Transverse colon (tissue), 4 donors: ENCODE measurements around the gene DDX1. TPM values are rescaled to one million over a fixed set of nuclear protein-coding genes. Genes with fewer than 3 reads are reported as not detected.
"Not testable (repeated sequence)": the region's sequence is repeated elsewhere in the genome, so short reads cannot be mapped to it uniquely, and the experiment has no call there.

ENCODE experiments used
- DNase-seq: peaks from one replicate; pipeline ENCODE4 v3.0.0-alpha.2; 2019
- H3K27ac ChIP-seq, 4 donors: fragments of 200-600 bp; sonication (generic); 2 replicates each; pipeline ENCODE4 v1.5.1; 2016 to 2018; ENCODE audit warnings: inconsistent platforms in 4 of 4
- H3K27me3 ChIP-seq: fragments of 200-600 bp; sonication (generic); 2 replicates; pipeline ENCODE4 v1.5.1; 2017; ENCODE audit warnings: inconsistent platforms
- H3K36me3 ChIP-seq, 4 donors: fragments of 200-600 bp; sonication (generic); 2 replicates each; pipeline ENCODE4 v1.5.1; 2017 to 2019; ENCODE audit warnings: inconsistent platforms in 4 of 4
- H3K4me1 ChIP-seq, 4 donors: fragments of 200-600 bp; sonication (generic); 2 replicates each; pipeline ENCODE4 v1.5.1; 2017 to 2020; ENCODE audit warnings: inconsistent platforms in 4 of 4
- H3K4me3 ChIP-seq, 4 donors: fragments of 200-600 bp; sonication (generic); 1 replicate in 1 of 4; 2 replicates in 3 of 4; pipeline versions ENCODE4 v1.5.1 to v1.6.1; 2017 to 2019; ENCODE audit warnings: inconsistent platforms in 4 of 4
- H3K9me3 ChIP-seq, 2 donors: fragments of 200-600 bp; sonication (generic); 2 replicates each; pipeline ENCODE4 v1.5.1; 2017 to 2019; ENCODE audit warnings: inconsistent platforms in 2 of 2
- EP300 ChIP-seq: sonication (generic); formaldehyde crosslinking; IDR thresholded peaks from one replicate; pipeline ENCODE4 v1.6.1; 2017; ENCODE audit warnings: antibody characterized with exemption, low read depth
- POLR2A ChIP-seq: fragments of 450-650 bp; IDR thresholded peaks from one replicate; pipeline ENCODE4 v1.6.1; 2016; ENCODE audit warnings: antibody characterized with exemption, mild to moderate bottlenecking, moderate library complexity
- POLR2AphosphoS5 ChIP-seq, 3 donors: sonication (generic); formaldehyde crosslinking; IDR thresholded peaks; one replicate each; pipeline ENCODE4 v1.6.1; 2016; ENCODE audit warnings: antibody characterized with exemption in 3 of 3
- WGBS, 2 donors: methylation state at CpG; one replicate each; pipeline ENCODE4 v1.1.5; 2018; ENCODE audit warnings: low coverage in 1 of 2; 5-methylcytosine and 5-hydroxymethylcytosine counted together
- in situ Hi-C, 4 donors: fragments of 200-750 bp; cut with MboI; loops; one replicate each; pipeline versions ENCODE4 v1.15.0 to v1.15.1; 2017; ENCODE audit warnings: low sequenced_read_pairs in 3 of 4, low pct_ligation_motif_present in 1 of 4, low pct_unique_long_range_greater_than_20kb in 1 of 4
- intact Hi-C: fragments of 100-400 bp; cut with DNase I; formaldehyde crosslinking; loops from one replicate; pipeline ENCODE4 v1.15.1; 2023; ENCODE audit warnings: low total_unique reads
- total RNA-seq, 4 donors: library from RNA; depleted of rRNA; stranded (reverse); fragments of >200 nt; gene quantifications; one replicate each; pipeline ENCODE4 v1.1.0, GENCODE V29; 2016
- TF ChIP-seq, protein P1 (sequence below), 5 experiments: fragments of 200-600 bp in 3 of 5; fragments of 450-650 bp in 2 of 5; sonication (generic) in 3 of 5; IDR thresholded peaks; 1 replicate in 2 of 5; 2 replicates in 3 of 5; pipeline ENCODE4 v1.5.1; 2016 to 2017; ENCODE audit warnings: antibody characterized with exemption in 5 of 5, inconsistent platforms in 3 of 5, mild to moderate bottlenecking in 2 of 5, moderate library complexity in 1 of 5

Gene DDX1
- total RNA-seq, 4 donors from 2014 or later = 18.3 to 61.1 (median 49.9) TPM

GRCh38 chr2:15619510-15619909 lies 27.8 kb downstream of the DDX1 start:
- intact Hi-C loops = no loop called here
- TF ChIP-seq EP300 (no peak), POLR2AphosphoS5 (IDR thresholded peaks at IDR 0.05) (no peak), POLR2A (no peak)
- TF ChIP-seq, protein P1, sequence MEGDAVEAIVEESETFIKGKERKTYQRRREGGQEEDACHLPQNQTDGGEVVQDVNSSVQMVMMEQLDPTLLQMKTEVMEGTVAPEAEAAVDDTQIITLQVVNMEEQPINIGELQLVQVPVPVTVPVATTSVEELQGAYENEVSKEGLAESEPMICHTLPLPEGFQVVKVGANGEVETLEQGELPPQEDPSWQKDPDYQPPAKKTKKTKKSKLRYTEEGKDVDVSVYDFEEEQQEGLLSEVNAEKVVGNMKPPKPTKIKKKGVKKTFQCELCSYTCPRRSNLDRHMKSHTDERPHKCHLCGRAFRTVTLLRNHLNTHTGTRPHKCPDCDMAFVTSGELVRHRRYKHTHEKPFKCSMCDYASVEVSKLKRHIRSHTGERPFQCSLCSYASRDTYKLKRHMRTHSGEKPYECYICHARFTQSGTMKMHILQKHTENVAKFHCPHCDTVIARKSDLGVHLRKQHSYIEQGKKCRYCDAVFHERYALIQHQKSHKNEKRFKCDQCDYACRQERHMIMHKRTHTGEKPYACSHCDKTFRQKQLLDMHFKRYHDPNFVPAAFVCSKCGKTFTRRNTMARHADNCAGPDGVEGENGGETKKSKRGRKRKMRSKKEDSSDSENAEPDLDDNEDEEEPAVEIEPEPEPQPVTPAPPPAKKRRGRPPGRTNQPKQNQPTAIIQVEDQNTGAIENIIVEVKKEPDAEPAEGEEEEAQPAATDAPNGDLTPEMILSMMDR (IDR thresholded peaks at IDR 0.05) = no peak
- WGBS, 2 donors = 73 to 75% methylated on average over 5 of the region's 5 CpGs
- peaks cover 0 to 77% (median 26%) of the 10 kb centered on the region in 4 donors for H3K36me3 ChIP-seq
- H3K9me3 ChIP-seq = no peaks in the 10 kb centered on the region
- DNase-seq = no peak
- H3K4me3 ChIP-seq = no peak overlapping the region
- H3K27ac ChIP-seq = no peak overlapping the region
- H3K4me1 ChIP-seq = no peaks in the 10 kb centered on the region
- H3K27me3 ChIP-seq = no peaks in the 10 kb centered on the region
- in situ Hi-C loops = no loop called here

GRCh38 chr2:15619938-15620337 lies 28.3 kb downstream of the DDX1 start:
- H3K36me3 ChIP-seq = peaks cover 0 to 82% (median 28%) of the 10 kb centered on the region in 4 donors
- H3K9me3 ChIP-seq = no peaks in the 10 kb centered on the region
- no peak for TF ChIP-seq POLR2AphosphoS5 (IDR thresholded peaks at IDR 0.05)
- TF ChIP-seq, protein P1 (IDR thresholded peaks at IDR 0.05) = no peak
- TF ChIP-seq EP300 = no peak
- TF ChIP-seq POLR2A = no peak
- H3K4me1 ChIP-seq = no peaks in the 10 kb centered on the region
- H3K27ac ChIP-seq = no peak overlapping the region
- intact Hi-C loops = no loop called here
- H3K27me3 ChIP-seq = no peaks in the 10 kb centered on the region
- no peak for DNase-seq
- no peak overlapping the region for H3K4me3 ChIP-seq
- in situ Hi-C loops = no loop called here
- 93 to 98% methylated on average over 4 of the region's 4 CpGs for WGBS, 2 donors

- TF ChIP-seq POLR2A (no peak), EP300 (no peak), POLR2AphosphoS5 (IDR thresholded peaks at IDR 0.05) (no peak)
- TF ChIP-seq, protein P1 (IDR thresholded peaks at IDR 0.05) = no peak
- H3K9me3 ChIP-seq = no peaks in the 10 kb centered on the region
- intact Hi-C loops (no loop called here), in situ Hi-C loops (no loop called here)
- 92 to 97% methylated on average over 2 of the region's 2 CpGs for WGBS, 2 donors
- DNase-seq = no peak
- H3K36me3 ChIP-seq = peaks cover 0 to 86% (median 29%) of the 10 kb centered on the region in 4 donors
- H3K4me3 ChIP-seq = no peak overlapping the region
- H3K27ac ChIP-seq = no peak overlapping the region
- H3K4me1 ChIP-seq = no peaks in the 10 kb centered on the region
- no peaks in the 10 kb centered on the region for H3K27me3 ChIP-seq
Measured at GRCh38 chr2:15620340-15620739, 28.7 kb downstream of the DDX1 start.

GRCh38 chr2:15620857-15621471 lies 29.3 kb downstream of the DDX1 start:
- Histone ChIP-seq H3K4me3 (no peak overlapping the region), H3K9me3 (no peaks in the 10 kb centered on the region), H3K36me3 (peaks cover 0 to 91% (median 29%) of the 10 kb centered on the region in 4 donors), H3K27ac (no peak overlapping the region), H3K4me1 (no peaks in the 10 kb centered on the region), H3K27me3 (no peaks in the 10 kb centered on the region)
- in situ Hi-C loops (no loop called here), intact Hi-C loops (no loop called here)
- no peak for TF ChIP-seq POLR2AphosphoS5 (IDR thresholded peaks at IDR 0.05)
- TF ChIP-seq EP300 = no peak
- TF ChIP-seq POLR2A = no peak
- TF ChIP-seq, protein P1 (IDR thresholded peaks at IDR 0.05) = no peak
- WGBS, 2 donors = 97 to 100% methylated on average over 2 to 4 of the region's 4 CpGs
- DNase-seq = no peak

DNA sequence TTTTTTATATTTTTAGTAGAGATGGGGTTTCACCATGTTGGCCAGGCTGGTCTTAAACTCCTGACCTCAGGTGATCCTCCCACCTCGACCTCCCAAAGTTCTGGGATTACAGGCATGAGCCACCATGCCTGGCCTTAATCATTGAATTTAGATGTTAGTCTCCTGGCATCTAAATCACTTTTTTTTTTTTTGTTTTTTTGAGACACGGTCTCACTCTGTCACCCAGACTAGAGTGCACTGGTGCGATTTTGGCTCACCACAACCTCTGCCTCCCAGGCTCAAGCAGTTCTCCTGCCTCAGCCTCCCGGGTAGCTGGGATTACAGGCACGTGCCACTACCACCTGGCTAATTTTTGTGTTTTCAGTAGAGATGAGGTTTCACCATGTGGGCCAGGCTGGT lies 29.8 kb downstream of the DDX1 start:
- in situ Hi-C loops, H3K9me3 ChIP-seq, intact Hi-C loops, H3K4me3 ChIP-seq, H3K27ac ChIP-seq, DNase-seq, H3K4me1 ChIP-seq, H3K27me3 ChIP-seq: not testable (repeated sequence)
- peaks cover 0 to 86% (median 29%) of the 10 kb centered on the region in 4 donors for H3K36me3 ChIP-seq
- WGBS, 2 donors = 94 to 100% methylated on average over 1 to 5 of the region's 5 CpGs
